ENCODE data around the gene FAHD2A. TPM values are rescaled to one million over a fixed set of nuclear protein-coding genes. Genes with fewer than 3 reads are reported as not detected.

FAHD2A gene
- total RNA-seq, 2 donors from 2014 or later, result 19.9 to 27.5 TPM

GRCh38 chr2:95356821-95357700 lies 45.4 kb upstream of the FAHD2A start:
- no peak overlapping the region for H3K27ac ChIP-seq
- H3K4me1 ChIP-seq, result peaks cover 0 to 6% of the 10 kb centered on the region in 2 donors
- TF ChIP-seq CTCF (IDR thresholded peaks at IDR 0.05), result no peak
- no peak overlapping the region for H3K4me3 ChIP-seq
- H3K27me3 ChIP-seq, result no peaks in the 10 kb centered on the region
- no peak for DNase-seq (ENCODE audit: low spot score)
- no peaks in the 10 kb centered on the region for H3K9me3 ChIP-seq
- H3K36me3 ChIP-seq, result no peaks in the 10 kb centered on the region

- no peak overlapping the region for H3K4me3 ChIP-seq
- no peaks in the 10 kb centered on the region for H3K27me3 ChIP-seq
- DNase-seq (ENCODE audit: low spot score), result no peak
- peaks cover 0 to 6% of the 10 kb centered on the region in 2 donors for H3K4me1 ChIP-seq
- H3K36me3 ChIP-seq, result no peaks in the 10 kb centered on the region
- H3K9me3 ChIP-seq, result no peaks in the 10 kb centered on the region
- TF ChIP-seq CTCF (IDR thresholded peaks at IDR 0.05), result no peak
- no peak overlapping the region for H3K27ac ChIP-seq
Observed at GRCh38 chr2:95357717-95358280, 44.7 kb upstream of the FAHD2A start.

GRCh38 chr2:95359031-95359430 lies 43.5 kb upstream of the FAHD2A start:
- Histone ChIP-seq H3K27ac (no peak overlapping the region), H3K9me3 (no peaks in the 10 kb centered on the region), H3K27me3 (no peaks in the 10 kb centered on the region), H3K4me3 (no peak overlapping the region), H3K36me3 (no peaks in the 10 kb centered on the region), H3K4me1 (peaks cover 0 to 6% of the 10 kb centered on the region in 2 donors)
- TF ChIP-seq CTCF (IDR thresholded peaks at IDR 0.05), result no peak
- DNase-seq (ENCODE audit: low spot score), result no peak

GRCh38 chr2:95359501-95359930 lies 43.0 kb upstream of the FAHD2A start:
- Histone ChIP-seq H3K9me3 (no peaks in the 10 kb centered on the region), H3K36me3 (no peaks in the 10 kb centered on the region), H3K27me3 (no peaks in the 10 kb centered on the region), H3K27ac (no peak overlapping the region), H3K4me3 (no peak overlapping the region), H3K4me1 (peaks cover 0 to 6% of the 10 kb centered on the region in 2 donors)
- TF ChIP-seq CTCF (IDR thresholded peaks at IDR 0.05), result no peak
- DNase-seq (ENCODE audit: low spot score), result no peak

- H3K4me1 ChIP-seq, result peaks cover 0 to 6% of the 10 kb centered on the region in 2 donors
- no peaks in the 10 kb centered on the region for H3K27me3 ChIP-seq
- no peaks in the 10 kb centered on the region for H3K9me3 ChIP-seq
- H3K27ac ChIP-seq, result no peak overlapping the region
- TF ChIP-seq CTCF (IDR thresholded peaks at IDR 0.05), result no peak
- no peak overlapping the region for H3K4me3 ChIP-seq
- no peak for DNase-seq (ENCODE audit: low spot score)
- H3K36me3 ChIP-seq, result no peaks in the 10 kb centered on the region
Observed at GRCh38 chr2:95361216-95361980, 41.1 kb upstream of the FAHD2A start.

Data from right atrium auricular region (tissue), 2 donors.